22Rv1 (cell line): Measurements from ENCODE around the gene TCERG1.

Experiments
- H3K27ac ChIP-seq: fragments of 450-650 bp; 2 replicates; pipeline ENCODE4 v1.5.1; 2017
- ZFX ChIP-seq: fragments of 450-650 bp; IDR thresholded peaks from 2 replicates; pipeline ENCODE4 v1.6.1; 2017; ENCODE audit warnings: antibody characterized with exemption, borderline replicate concordance
- TF ChIP-seq, protein P1 (sequence below): fragments of 450-650 bp; IDR thresholded peaks from 2 replicates; pipeline ENCODE4 v1.5.1; 2017; ENCODE audit warnings: mild to moderate bottlenecking

TCERG1 gene

DNA sequence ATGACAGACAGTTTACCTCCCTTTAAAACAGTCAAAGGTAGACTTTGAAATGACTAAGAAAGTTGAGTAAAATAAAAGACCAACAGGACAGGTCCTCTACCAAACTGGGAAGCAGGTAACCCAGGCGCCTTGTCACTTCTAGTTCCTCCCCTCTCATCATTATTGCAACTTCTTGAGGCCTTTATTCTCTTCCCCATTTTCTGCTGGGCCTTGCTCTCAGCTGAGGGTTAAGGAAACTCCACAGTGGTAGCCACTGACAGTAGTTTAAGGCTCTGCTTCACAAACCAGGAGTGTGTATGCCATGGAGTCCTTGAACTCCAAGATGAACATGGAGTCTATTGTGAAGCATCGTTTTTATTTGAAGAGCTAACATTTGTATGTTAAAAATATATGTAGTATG, 36.9 kb upstream of the TCERG1 start:
- TF ChIP-seq, protein P1, sequence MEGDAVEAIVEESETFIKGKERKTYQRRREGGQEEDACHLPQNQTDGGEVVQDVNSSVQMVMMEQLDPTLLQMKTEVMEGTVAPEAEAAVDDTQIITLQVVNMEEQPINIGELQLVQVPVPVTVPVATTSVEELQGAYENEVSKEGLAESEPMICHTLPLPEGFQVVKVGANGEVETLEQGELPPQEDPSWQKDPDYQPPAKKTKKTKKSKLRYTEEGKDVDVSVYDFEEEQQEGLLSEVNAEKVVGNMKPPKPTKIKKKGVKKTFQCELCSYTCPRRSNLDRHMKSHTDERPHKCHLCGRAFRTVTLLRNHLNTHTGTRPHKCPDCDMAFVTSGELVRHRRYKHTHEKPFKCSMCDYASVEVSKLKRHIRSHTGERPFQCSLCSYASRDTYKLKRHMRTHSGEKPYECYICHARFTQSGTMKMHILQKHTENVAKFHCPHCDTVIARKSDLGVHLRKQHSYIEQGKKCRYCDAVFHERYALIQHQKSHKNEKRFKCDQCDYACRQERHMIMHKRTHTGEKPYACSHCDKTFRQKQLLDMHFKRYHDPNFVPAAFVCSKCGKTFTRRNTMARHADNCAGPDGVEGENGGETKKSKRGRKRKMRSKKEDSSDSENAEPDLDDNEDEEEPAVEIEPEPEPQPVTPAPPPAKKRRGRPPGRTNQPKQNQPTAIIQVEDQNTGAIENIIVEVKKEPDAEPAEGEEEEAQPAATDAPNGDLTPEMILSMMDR: no peak
- no peak for TF ChIP-seq ZFX
- H3K27ac ChIP-seq: no peak overlapping the region

DNA sequence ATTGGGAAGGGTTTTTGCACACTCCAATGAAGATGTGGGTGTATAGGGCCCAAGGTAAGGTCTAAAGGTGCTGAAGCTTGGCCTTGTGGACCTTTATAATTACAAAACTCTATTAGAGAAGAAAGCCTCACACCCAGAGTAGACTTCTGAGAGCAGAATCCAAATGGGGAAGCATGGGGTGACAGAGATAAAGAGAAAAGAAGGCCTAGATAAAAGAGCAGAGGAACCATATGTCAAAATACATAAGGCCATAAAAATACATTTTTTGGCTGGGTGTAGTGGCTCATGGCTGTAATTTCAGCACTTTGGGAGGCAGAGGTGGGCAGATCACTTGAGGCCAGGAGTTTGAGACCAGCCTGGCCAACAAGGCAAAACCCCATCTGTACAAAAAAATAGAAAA, 27.4 kb upstream of the TCERG1 start:
- TF ChIP-seq, protein P1: no peak
- TF ChIP-seq ZFX: no peak

DNA sequence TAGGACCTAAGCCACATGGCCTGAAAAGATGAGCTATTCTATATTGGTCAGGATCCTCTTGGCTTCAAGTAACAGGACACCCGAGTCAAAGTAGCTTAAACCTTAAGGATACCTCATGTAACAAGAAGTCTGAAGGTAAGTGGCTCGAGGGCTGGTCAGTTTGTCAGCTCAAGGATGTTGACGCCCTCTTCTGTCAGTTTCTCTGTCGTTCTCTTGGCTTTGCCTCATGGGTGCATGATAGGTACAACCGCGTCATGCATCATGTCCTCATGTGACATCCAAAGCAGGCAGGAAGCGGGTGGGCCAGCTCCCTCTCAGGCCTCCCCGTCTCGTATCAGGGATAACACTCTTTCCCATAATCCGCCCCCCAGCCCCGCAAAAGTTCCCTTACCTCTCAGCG, 22.1 kb upstream of the TCERG1 start:
- TF ChIP-seq, protein P1: no peak
- TF ChIP-seq ZFX: no peak
- no peak overlapping the region for H3K27ac ChIP-seq

More for the DNA sequence above, 27.4 kb upstream of the TCERG1 start:
- H3K27ac ChIP-seq: no peak overlapping the region

DNA sequence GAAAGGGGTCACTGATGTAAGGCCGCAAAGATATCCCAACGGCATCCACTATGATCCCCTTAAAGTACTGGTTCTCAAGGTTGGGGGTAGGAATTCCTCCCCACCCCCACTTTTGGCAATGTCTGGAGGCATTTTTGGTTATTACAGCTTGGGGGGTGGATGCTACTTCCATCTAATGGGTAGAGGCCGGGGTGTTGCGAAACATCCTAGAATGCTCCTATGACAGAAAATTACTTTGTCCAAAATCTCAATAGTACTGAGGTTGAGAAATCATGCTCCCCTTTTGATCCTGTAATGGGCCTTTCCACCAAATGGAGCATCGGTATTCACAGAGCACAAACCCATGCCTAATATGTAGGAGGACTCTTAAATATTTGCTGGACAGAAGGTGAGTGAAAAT, 20.8 kb upstream of the TCERG1 start:
- no peak for TF ChIP-seq ZFX
- TF ChIP-seq, protein P1: no peak
- H3K27ac ChIP-seq: no peak overlapping the region

DNA sequence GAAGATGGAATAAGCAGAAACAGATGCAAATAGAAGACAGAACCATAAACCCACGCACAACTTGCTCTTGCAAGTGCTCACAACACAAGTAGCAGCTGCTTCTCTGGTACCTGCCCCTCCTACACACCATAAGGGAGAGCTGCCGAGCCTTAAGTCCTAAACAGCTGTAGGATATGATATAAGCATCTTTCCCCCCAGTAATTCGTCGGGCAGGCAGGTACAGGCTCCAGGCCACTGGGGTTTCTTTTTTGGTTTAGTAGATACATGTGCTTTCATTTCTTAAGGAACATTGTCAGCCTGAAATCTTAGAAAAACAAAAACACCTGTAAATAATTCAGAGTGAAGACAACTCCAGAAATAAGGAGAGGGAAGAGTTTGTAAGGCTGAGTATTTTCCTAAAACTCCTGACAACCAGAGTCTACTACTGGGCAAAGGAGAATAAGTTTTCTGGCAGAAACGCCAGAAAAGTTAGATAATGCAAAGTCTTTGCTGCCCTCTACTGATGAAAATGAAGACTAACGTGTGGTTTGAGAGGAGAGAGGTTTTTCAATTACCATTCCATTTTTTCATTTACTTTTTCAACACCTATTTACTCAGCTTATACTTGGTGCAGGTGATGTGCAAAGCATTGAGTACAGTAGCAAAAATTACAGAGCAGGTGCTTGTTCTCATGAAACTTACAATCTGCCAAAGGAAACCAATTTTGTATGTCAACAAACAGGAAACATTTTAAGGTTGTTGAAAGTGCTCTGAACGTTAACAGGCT, 20.1 kb upstream of the TCERG1 start:
- TF ChIP-seq, protein P1: peak; percentile 79
- TF ChIP-seq ZFX: no peak
- H3K27ac ChIP-seq: no peak overlapping the region

DNA sequence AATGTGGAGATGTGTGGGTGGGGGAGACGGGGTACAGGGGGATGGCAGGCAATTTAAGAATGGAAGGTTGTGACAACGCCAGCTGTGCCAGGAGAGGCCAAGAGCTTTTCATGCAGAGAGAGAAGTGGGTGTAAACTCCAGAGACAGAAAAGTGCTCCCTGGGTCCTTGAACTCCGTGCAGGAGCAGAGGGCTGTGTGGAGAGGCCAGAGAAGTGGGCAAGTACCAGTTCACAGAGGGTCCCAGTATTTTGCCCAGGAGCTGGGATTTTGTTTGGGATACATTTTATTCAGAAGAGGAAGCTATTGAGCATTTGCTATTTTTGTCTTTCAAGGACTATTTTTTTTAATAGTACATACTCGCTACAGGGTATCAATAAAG, 19.5 kb upstream of the TCERG1 start:
- TF ChIP-seq, protein P1: no peak
- H3K27ac ChIP-seq: no peak overlapping the region

DNA sequence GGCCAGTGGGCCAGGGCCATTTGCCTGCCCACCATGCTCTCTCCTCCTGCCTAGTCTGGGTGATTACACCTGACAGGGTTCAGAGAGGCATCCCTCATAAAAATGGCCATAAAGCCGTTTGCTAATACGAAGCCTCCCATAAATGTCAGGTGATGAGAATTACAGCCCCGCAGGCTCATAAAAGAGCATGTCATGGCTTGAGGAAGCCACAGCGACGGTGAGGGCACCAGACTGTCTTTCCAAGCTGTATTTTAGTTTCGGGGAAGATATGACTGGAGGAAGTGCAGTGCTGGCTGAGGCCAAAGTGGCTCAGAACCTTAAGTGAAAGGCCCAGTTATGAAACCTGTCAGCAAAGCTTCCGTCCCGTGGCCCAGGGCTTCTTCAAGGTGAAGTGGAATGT, 18.5 kb upstream of the TCERG1 start:
- TF ChIP-seq, protein P1: no peak
- no peak for TF ChIP-seq ZFX
- no peak overlapping the region for H3K27ac ChIP-seq
